Stomach (tissue), 9 donors: ENCODE measurements around the gene MREG. TPM values are rescaled to one million over a fixed set of nuclear protein-coding genes. Genes with fewer than 3 reads are reported as not detected.

ENCODE experiments used
- DNase-seq, 2 donors: peaks; one replicate each; pipeline versions ENCODE4 v3.0.0 to v3.0.0-alpha.2; 2013 to 2019
- H3K27ac ChIP-seq, 5 donors: fragments of 200-600 bp in 4 of 5; sonication (generic) in 4 of 5; one replicate each; pipeline ENCODE4 v1.5.1; 2013 to 2019; ENCODE audit warnings: mild to moderate bottlenecking in 1 of 5, moderate library complexity in 1 of 5
- H3K27me3 ChIP-seq, 3 donors: fragments of 200-600 bp; sonication (generic); one replicate each; pipeline ENCODE4 v1.5.1; 2017 to 2019; ENCODE audit warnings: mixed run types in 1 of 3
- H3K36me3 ChIP-seq, 4 donors: fragments of 200-600 bp; sonication (generic); 1 replicate in 3 of 4; 2 replicates in 1 of 4; pipeline ENCODE4 v1.5.1; 2016 to 2019
- H3K4me1 ChIP-seq, 4 donors: fragments of 200-600 bp; sonication (generic); one replicate each; pipeline ENCODE4 v1.5.1; 2016 to 2019
- H3K4me3 ChIP-seq, 4 donors: fragments of 200-600 bp; sonication (generic) in 3 of 4; one replicate each; pipeline ENCODE4 v1.5.1; 2016 to 2019; ENCODE audit warnings: mild to moderate bottlenecking in 1 of 4
- H3K9me3 ChIP-seq, 4 donors: fragments of 200-600 bp; sonication (generic); one replicate each; pipeline ENCODE4 v1.5.1; 2016 to 2019
- CTCF ChIP-seq, 7 experiments: fragments of 450-650 bp in 4 of 7; fragments of 200-600 bp in 3 of 7; sonication (generic) in 3 of 7; IDR thresholded peaks; one replicate each; pipeline ENCODE4 v1.5.1; 2016 to 2019; ENCODE audit warnings: antibody characterized with exemption in 7 of 7, control low read depth in 2 of 7, mild to moderate bottlenecking in 1 of 7
- EP300 ChIP-seq: sonication (generic); formaldehyde crosslinking; IDR thresholded peaks from one replicate; pipeline ENCODE4 v1.6.1; 2017; ENCODE audit warnings: antibody characterized with exemption
- POLR2A ChIP-seq, 4 donors: fragments of 450-650 bp; IDR thresholded peaks; one replicate each; pipeline ENCODE4 v1.6.1; 2016; ENCODE audit warnings: antibody characterized with exemption in 4 of 4, control low read depth in 2 of 4, mild to moderate bottlenecking in 1 of 4, moderate library complexity in 1 of 4
- POLR2AphosphoS5 ChIP-seq, 3 donors: sonication (generic); formaldehyde crosslinking; IDR thresholded peaks; one replicate each; pipeline ENCODE4 v1.6.1; 2016; ENCODE audit warnings: antibody characterized with exemption in 3 of 3
- WGBS, 5 donors: extraction: QIAGEN DNeasy Blood & Tissue Kit in 3 of 5; methylation state at CpG; one replicate each; pipeline versions ENCODE4 v1.1.5 to v1.1.7; 2013 to 2018; 5-methylcytosine and 5-hydroxymethylcytosine counted together
- intact Hi-C: fragments of 100-400 bp; cut with DNase I; formaldehyde crosslinking; loops from one replicate; pipeline ENCODE4 v1.15.1; 2023; ENCODE audit warnings: low total_unique reads
- polyA plus RNA-seq, 3 donors: library from polyadenylated mRNA; stranded (reverse); fragments of 200-250 nt; gene quantifications; one replicate each; pipeline ENCODE4 v1.2.3, GENCODE V29; 2013
- total RNA-seq, 5 donors: library from RNA; depleted of rRNA; stranded (reverse); fragments of >200 nt; gene quantifications; one replicate each; pipeline versions ENCODE4 v1.1.0 to v1.2.3, GENCODE V29; 2014 to 2016
- donor health status: healthy with polysubstance abuse.
- donor health status: Bipolar disorder and iron deficiency.
- donor health status: healthy.

The MREG gene
- total and polyA plus RNA-seq, 8 donors: 2.2 to 21.7 (median 4.6) TPM

- peaks cover 7 to 21% (median 16%) of the 10 kb centered on the region in 4 donors for H3K4me1 ChIP-seq
- H3K9me3 ChIP-seq: no peaks in the 10 kb centered on the region
- intact Hi-C loops: no loop called here
- peaks cover 0 to 17% (median 3%) of the 10 kb centered on the region in 4 donors for H3K36me3 ChIP-seq
- DNase-seq: no peak
- H3K4me3 ChIP-seq: no peak overlapping the region
- TF ChIP-seq CTCF (IDR thresholded peaks at IDR 0.05) (no peak), POLR2A (IDR thresholded peaks at IDR 0.05) (no peak), POLR2AphosphoS5 (IDR thresholded peaks at IDR 0.05) (no peak)
- WGBS, 5 donors: 88 to 95% (median 92%) methylated on average over 4 of the region's 4 CpGs
- H3K27ac ChIP-seq: no peak overlapping the region
- no peaks in the 10 kb centered on the region for H3K27me3 ChIP-seq
Observed at GRCh38 chr2:216055680-216056079, 42.3 kb upstream of the MREG start.

- no peak for DNase-seq
- 91 to 100% (median 97%) methylated on average over 2 of the region's 2 CpGs for WGBS, 5 donors
- intact Hi-C loops: no loop called here
- H3K4me1 ChIP-seq: peaks cover 0 to 10% (median 7%) of the 10 kb centered on the region in 4 donors
- H3K4me3 ChIP-seq: no peak overlapping the region
- H3K36me3 ChIP-seq: peaks cover 0 to 31% (median 13%) of the 10 kb centered on the region in 4 donors
- H3K27me3 ChIP-seq: no peaks in the 10 kb centered on the region
- no peaks in the 10 kb centered on the region for H3K9me3 ChIP-seq
- no peak for TF ChIP-seq CTCF (IDR thresholded peaks at IDR 0.05)
- no peak for TF ChIP-seq EP300
- no peak for TF ChIP-seq POLR2AphosphoS5 (IDR thresholded peaks at IDR 0.05)
- no peak for TF ChIP-seq POLR2A (IDR thresholded peaks at IDR 0.05)
- H3K27ac ChIP-seq: no peak overlapping the region
Observed at GRCh38 chr2:216052420-216052819, 39.1 kb upstream of the MREG start.

GRCh38 chr2:216051350-216051749, 38.0 kb upstream of the MREG start:
- no peaks in the 10 kb centered on the region for H3K9me3 ChIP-seq
- H3K27me3 ChIP-seq: no peaks in the 10 kb centered on the region
- TF ChIP-seq POLR2A (IDR thresholded peaks at IDR 0.05) (no peak), CTCF (IDR thresholded peaks at IDR 0.05) (no peak), EP300 (no peak), POLR2AphosphoS5 (IDR thresholded peaks at IDR 0.05) (no peak)
- no peak overlapping the region for H3K27ac ChIP-seq
- H3K36me3 ChIP-seq: peaks cover 0 to 40% (median 13%) of the 10 kb centered on the region in 4 donors
- H3K4me3 ChIP-seq: no peak overlapping the region
- 90 to 95% (median 92%) methylated on average over 3 of the region's 3 CpGs for WGBS, 5 donors
- DNase-seq: no peak
- H3K4me1 ChIP-seq: peaks cover 0 to 4% (median 0%) of the 10 kb centered on the region in 4 donors
- intact Hi-C loops: no loop called here

GRCh38 chr2:216049452-216049851, 36.1 kb upstream of the MREG start:
- intact Hi-C loops: no loop called here
- Histone ChIP-seq H3K27ac (no peak overlapping the region), H3K36me3 (peaks cover 0 to 53% (median 26%) of the 10 kb centered on the region in 4 donors), H3K27me3 (no peaks in the 10 kb centered on the region), H3K4me3 (no peak overlapping the region), H3K9me3 (no peaks in the 10 kb centered on the region), H3K4me1 (peaks cover 0 to 4% (median 0%) of the 10 kb centered on the region in 4 donors)
- TF ChIP-seq EP300 (no peak), POLR2AphosphoS5 (IDR thresholded peaks at IDR 0.05) (no peak), POLR2A (IDR thresholded peaks at IDR 0.05) (no peak), CTCF (IDR thresholded peaks at IDR 0.05) (no peak)
- no peak for DNase-seq
- 90 to 96% (median 91%) methylated on average over 2 of the region's 2 CpGs for WGBS, 5 donors
